GM21423 (cell line): ENCODE data around the gene KRT6B.

ENCODE experiments used
- ATAC-seq: cut with Tn5 transposase; IDR thresholded peaks from one replicate; pipeline ENCODE4 v1.9.1; 2021; ENCODE audit warnings: mild to moderate bottlenecking, moderate library complexity; ENCODE audit not compliant: unreplicated experiment

The KRT6B gene

GRCh38 chr12:52437508-52437907, 14.4 kb downstream of the KRT6B start:
- ATAC-seq = no peak

DNA sequence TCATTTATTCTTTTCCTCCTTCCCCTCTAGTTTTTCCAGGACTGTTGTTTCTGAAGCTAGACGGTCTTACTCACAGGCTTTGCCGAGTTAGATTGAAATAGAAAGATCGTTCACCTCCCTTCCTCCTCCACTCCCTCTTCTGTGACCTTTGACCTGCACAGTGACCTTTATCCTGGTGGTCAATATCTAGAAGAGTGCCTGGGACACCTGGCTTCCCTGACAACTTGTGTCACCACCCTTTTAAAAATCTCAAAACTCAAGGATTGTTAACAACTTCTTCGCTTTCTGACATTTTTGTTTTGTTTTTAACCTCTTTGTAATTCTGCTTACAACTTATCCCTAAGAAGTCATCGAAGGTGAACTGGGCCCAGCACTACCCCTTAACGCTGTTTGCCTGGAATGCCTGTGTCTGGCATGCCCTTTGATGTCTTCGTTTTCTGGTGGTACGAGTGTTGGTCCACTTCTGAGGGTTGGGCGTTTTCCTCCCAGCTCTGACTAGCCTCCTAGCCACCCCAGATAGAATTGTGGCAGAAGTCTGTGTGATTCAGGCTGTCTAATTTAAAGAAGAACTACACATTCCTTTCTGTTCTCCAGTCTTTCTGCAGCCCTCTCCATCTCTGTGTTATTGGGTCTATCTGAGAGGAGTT, 15.0 kb downstream of the KRT6B start:
- ATAC-seq = no peak

GRCh38 chr12:52436000-52436827, 15.7 kb downstream of the KRT6B start:
- ATAC-seq = no peak

DNA sequence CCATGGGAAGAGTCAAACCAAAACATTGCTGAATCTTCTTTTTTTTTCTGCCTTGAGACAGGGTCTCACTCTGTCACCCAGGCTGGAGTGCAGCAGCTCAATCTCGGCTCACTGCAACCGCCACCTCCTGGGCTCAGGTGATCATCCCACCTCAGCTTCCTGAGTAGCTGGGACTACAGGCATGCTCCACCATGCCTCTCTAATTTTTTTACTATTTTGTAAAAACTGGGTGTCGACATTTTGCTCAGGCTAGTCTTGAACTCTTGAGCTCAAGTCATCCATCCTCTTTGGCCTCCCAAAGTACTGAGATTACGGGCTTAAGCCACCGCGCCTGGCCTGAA, 16.3 kb downstream of the KRT6B start:
- no peak for ATAC-seq

- no peak for ATAC-seq
Measured at GRCh38 chr12:52434760-52435530, 17.0 kb downstream of the KRT6B start.

- no peak for ATAC-seq
Measured at GRCh38 chr12:52434081-52434733, 17.7 kb downstream of the KRT6B start, which contains the start of gene KRT75. TSS of gene KRT75 (minus strand) at chr12:52434371. CDS start at chr12:52434304, 67 bp downstream.

- ATAC-seq = no peak
Measured at GRCh38 chr12:52433501-52434080, 18.4 kb downstream of the KRT6B start.

DNA sequence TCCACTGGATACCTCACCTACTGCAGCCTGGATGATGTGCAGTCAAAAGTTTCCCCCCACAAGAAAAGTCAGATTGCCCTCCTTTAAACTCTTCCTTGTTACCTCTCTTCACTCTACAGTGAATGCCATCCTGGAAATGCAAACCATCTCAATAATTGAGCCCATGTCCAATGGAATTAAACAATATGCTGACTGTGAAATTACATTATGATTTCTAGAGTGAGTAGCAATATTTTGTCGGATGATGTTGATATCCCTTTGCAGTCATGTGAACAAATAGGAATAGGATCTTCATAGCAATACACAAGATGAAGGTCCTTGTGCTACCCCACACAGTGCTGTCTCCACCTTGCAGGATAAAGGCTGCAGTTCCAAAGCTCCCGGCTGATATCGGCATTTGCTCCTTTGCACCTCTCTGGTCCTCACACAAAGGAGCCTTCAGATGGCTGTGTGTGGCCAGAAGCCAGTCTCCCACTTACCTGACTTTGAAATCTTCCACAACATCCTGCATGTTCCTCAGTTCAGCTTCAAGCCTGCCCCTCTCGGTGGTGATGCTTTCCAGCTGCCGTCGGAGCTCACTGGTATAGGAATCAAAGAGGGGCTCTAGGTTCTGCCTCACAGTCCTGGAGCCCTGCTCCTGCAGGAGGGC, 19.3 kb downstream of the KRT6B start:
- no peak for ATAC-seq

- ATAC-seq = no peak
Measured at GRCh38 chr12:52428121-52428520, 23.8 kb downstream of the KRT6B start.

DNA sequence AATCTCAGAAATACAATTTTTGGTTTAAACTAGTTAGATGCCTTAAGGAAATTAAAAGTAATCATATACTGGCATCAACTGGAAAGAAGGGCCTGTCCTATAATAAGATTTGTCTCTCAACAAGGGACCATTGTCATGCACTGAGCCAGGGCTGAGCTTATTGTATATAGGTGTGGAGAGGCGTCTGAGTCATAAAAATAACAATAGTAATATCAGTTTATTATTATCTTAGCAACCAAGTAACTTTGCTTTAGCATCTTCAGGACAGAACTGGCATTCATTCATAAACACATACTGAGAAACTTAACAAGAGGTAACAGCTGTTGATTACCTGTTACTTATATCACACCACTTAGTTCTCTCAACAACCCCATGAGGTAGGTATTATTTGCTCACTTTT, 24.9 kb downstream of the KRT6B start:
- no peak for ATAC-seq

- ATAC-seq = no peak
Measured at GRCh38 chr12:52426034-52426433, 25.9 kb downstream of the KRT6B start.

- ATAC-seq = no peak
Measured at GRCh38 chr12:52425466-52425865, 26.5 kb downstream of the KRT6B start.

GRCh38 chr12:52423661-52424500, 28.1 kb downstream of the KRT6B start:
- no peak for ATAC-seq

DNA sequence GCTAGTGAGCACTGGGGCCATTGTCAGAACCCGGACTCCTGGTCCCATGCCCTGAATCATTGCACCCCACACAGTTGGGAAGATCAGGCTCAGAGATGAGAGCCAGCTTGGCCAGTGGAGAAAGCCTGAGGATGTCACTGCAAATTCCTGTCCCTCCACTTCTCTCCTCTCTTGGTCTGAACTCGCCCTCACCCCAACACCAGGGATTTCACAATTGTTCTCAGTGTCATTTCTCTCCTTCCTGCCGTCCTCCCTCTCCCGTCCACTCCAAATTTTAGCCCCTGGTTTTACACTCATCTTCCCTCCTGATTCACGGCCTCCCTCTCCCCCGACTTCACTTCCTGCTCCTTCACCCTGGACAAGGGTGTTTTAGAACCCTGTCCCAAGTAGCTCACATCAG, 28.9 kb downstream of the KRT6B start:
- ATAC-seq = no peak

DNA sequence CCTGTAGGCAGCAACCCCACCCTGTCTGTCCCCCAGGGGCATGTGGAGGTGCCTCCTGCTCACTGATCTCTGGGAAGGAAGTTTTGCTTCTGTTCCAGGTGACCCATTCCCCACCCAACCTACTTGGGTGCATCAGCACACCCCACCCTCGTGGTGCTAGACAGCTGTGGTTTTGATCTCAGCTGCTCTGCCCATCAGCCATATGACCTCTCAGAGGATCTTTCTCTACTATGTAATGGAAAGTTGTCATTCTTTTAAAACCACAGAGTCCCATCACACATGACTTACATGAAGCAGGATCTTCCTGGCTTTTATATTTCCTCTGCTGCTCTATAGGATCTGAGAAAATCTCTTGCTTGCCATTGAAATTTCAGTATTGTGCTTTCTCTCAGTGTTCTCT, 32.3 kb downstream of the KRT6B start:
- no peak for ATAC-seq

- no peak for ATAC-seq
Measured at GRCh38 chr12:52418576-52419110, 33.3 kb downstream of the KRT6B start.

- no peak for ATAC-seq
Measured at GRCh38 chr12:52417740-52418139, 34.2 kb downstream of the KRT6B start.

DNA sequence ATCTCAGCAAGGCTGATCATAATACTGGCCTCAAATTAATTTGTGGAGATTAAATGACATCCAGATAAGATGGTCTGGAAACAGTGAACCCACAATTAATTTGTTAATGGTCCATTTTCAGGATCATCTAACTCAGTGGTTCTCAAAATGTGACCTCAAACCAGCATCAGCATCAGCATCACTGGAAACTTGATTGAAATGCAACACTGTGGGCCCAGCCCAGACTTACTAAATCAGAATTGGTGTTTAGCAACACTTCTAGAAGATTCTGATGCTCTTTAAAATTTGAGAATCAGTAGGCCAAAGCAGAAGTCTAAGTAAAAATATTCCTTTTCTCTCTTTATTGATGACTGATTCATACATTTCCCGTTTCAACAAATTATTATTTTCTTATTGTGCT, 35.2 kb downstream of the KRT6B start:
- ATAC-seq = no peak
